Endodermal cell (in vitro differentiated cells): ENCODE measurements around the gene ATP2A2. TPM values are rescaled to one million over a fixed set of nuclear protein-coding genes. Genes with fewer than 3 reads are reported as not detected.

Source experiments
- DNase-seq: peaks from one replicate; pipeline ENCODE4 v3.0.0-alpha.2; 2017
- H3K27ac ChIP-seq: 2 replicates; pipeline ENCODE4 v1.5.1; 2013; ENCODE audit warnings: mild to moderate bottlenecking, low read depth, low read length, moderate library complexity
- H3K27me3 ChIP-seq: 2 replicates; pipeline ENCODE4 v1.6.1; 2013; ENCODE audit warnings: mild to moderate bottlenecking, low read length, moderate library complexity; ENCODE audit not compliant: insufficient read depth, control insufficient read depth, poor library complexity, severe bottlenecking
- H3K36me3 ChIP-seq: 2 replicates; pipeline ENCODE4 v1.7.0; 2013; ENCODE audit warnings: mild to moderate bottlenecking, low read length, moderate library complexity; ENCODE audit not compliant: control insufficient read depth, insufficient read depth
- H3K4me1 ChIP-seq: one replicate; pipeline ENCODE4 v1.7.0; 2013; ENCODE audit warnings: low read length; ENCODE audit not compliant: control insufficient read depth, insufficient read depth
- H3K4me3 ChIP-seq: 2 replicates; pipeline ENCODE4 v1.5.1; 2013; ENCODE audit warnings: mild to moderate bottlenecking, low read length, moderate library complexity
- H3K9ac ChIP-seq: 2 replicates; pipeline ENCODE4 v1.6.1; 2013; ENCODE audit warnings: mild to moderate bottlenecking, low read length, moderate library complexity; ENCODE audit not compliant: poor library complexity, severe bottlenecking; ENCODE audit errors: extremely low read depth
- H3K9me3 ChIP-seq: 2 replicates; pipeline ENCODE4 v1.6.1; 2013; ENCODE audit warnings: mild to moderate bottlenecking, low read length, moderate library complexity; ENCODE audit not compliant: control insufficient read depth
- H3K27ac Mint-ChIP-seq: 2 replicates; pipeline ENCODE4 v1.8.0; 2020; ENCODE audit warnings: mixed read lengths
- H3K27me3 Mint-ChIP-seq: 2 replicates; pipeline ENCODE4 v1.8.0; 2021; ENCODE audit warnings: mild to moderate bottlenecking, mixed read lengths; ENCODE audit not compliant: insufficient read depth
- H3K36me3 Mint-ChIP-seq: 2 replicates; pipeline ENCODE4 v1.8.0; 2020; ENCODE audit warnings: low read depth, mixed read lengths
- H3K4me1 Mint-ChIP-seq: 2 replicates; pipeline ENCODE4 v1.8.0; 2020; ENCODE audit warnings: mixed read lengths
- H3K4me3 Mint-ChIP-seq: 2 replicates; pipeline ENCODE4 v1.8.0; 2020; ENCODE audit warnings: mild to moderate bottlenecking, moderate library complexity, mixed read lengths
- H3K9me3 Mint-ChIP-seq: 2 replicates; pipeline ENCODE4 v1.8.0; 2020; ENCODE audit warnings: mild to moderate bottlenecking, mixed read lengths
- WGBS, 2 experiments: methylation state at CpG; one replicate each; pipeline versions ENCODE4 v1.1.5 to v1.1.7; 2013; ENCODE audit warnings: missing lambda C conversion rate in 2 of 2, mixed read lengths in 1 of 2; ENCODE audit not compliant: insufficient coverage in 1 of 2, insufficient read length in 1 of 2; 5-methylcytosine and 5-hydroxymethylcytosine counted together
- total RNA-seq, 2 donors: library from RNA; stranded (reverse); fragmentation: NEBNext Ultra II Directional in 1 of 2; extraction: Animal tissue kit (Norgen Biotek cat#: 25700) in 1 of 2; gene quantifications; 2 replicates in 1 of 2; 3 replicates in 1 of 2; pipeline ENCODE4 v1.2.1, GENCODE V29; 2021
- TF ChIP-seq, protein P1 (sequence below): fragments of 200-600 bp; sonication (generic); conservative IDR thresholded peaks from 2 replicates; pipeline ENCODE4 v1.5.0; 2021; ENCODE audit warnings: antibody characterized with exemption, mild to moderate bottlenecking

Gene ATP2A2
- total RNA-seq, 2 donors from 2014 or later: 151 to 235 TPM

DNA sequence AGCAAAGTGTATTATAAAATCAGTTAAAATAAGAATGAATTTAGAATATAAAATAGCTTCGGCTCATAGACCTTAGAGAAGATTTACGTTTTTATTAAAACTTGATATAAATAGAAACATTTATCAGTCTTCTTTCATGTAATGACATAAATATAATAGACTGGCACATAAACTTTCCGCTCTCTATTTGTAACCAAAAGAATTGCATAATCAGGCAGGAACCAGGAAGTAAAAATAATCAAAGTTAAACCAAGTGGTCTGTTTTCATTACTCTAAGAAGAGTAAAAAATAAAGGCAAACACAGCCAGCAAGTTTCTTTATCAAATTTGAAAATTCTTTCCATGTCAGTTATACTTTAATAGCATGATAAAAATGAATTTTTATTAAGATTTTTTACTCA is 46.3 kb upstream of the ATP2A2 start:
- Histone ChIP-seq H3K4me3 (no peak overlapping the region), H3K36me3 (no peaks in the 10 kb centered on the region), H3K4me1 (peaks cover 6% of the 10 kb centered on the region), H3K9ac (no peak overlapping the region), H3K27me3 (no peaks in the 10 kb centered on the region), H3K9me3 (no peaks in the 10 kb centered on the region), H3K27ac (no peak overlapping the region)
- no peaks in the 10 kb centered on the region for H3K4me1 Mint-ChIP-seq
- H3K27ac Mint-ChIP-seq: no peak overlapping the region
- H3K27me3 Mint-ChIP-seq: no peaks in the 10 kb centered on the region
- no peak for DNase-seq
- H3K9me3 Mint-ChIP-seq: no peaks in the 10 kb centered on the region
- TF ChIP-seq, protein P1, sequence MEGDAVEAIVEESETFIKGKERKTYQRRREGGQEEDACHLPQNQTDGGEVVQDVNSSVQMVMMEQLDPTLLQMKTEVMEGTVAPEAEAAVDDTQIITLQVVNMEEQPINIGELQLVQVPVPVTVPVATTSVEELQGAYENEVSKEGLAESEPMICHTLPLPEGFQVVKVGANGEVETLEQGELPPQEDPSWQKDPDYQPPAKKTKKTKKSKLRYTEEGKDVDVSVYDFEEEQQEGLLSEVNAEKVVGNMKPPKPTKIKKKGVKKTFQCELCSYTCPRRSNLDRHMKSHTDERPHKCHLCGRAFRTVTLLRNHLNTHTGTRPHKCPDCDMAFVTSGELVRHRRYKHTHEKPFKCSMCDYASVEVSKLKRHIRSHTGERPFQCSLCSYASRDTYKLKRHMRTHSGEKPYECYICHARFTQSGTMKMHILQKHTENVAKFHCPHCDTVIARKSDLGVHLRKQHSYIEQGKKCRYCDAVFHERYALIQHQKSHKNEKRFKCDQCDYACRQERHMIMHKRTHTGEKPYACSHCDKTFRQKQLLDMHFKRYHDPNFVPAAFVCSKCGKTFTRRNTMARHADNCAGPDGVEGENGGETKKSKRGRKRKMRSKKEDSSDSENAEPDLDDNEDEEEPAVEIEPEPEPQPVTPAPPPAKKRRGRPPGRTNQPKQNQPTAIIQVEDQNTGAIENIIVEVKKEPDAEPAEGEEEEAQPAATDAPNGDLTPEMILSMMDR: no peak
- no peak overlapping the region for H3K4me3 Mint-ChIP-seq
- no peaks in the 10 kb centered on the region for H3K36me3 Mint-ChIP-seq
- WGBS, 2 experiments: 78 to 100% methylated on average over 1 of the region's 3 CpGs

DNA sequence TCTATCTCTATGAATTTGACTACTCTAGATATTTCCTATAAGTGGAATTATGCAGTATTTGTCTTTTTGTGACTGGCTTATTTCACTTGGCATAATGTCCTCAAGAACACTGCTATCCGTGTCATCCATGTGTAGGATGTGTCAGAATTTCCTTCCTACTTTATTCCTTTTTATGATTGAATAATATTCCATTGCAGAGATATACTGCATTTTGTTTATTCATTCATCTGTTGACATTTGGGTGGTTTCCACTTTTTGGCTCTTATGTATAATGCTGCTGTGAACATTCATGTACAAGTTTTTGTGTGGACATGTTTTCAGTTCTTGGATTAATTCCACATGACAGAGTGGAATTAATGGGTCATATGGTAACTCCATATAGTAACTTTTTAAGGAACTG is 45.7 kb upstream of the ATP2A2 start:
- Histone ChIP-seq H3K4me1 (peaks cover 4% of the 10 kb centered on the region), H3K9ac (no peak overlapping the region), H3K36me3 (no peaks in the 10 kb centered on the region), H3K4me3 (no peak overlapping the region), H3K9me3 (no peaks in the 10 kb centered on the region), H3K27ac (no peak overlapping the region), H3K27me3 (no peaks in the 10 kb centered on the region)
- no peaks in the 10 kb centered on the region for H3K27me3 Mint-ChIP-seq
- no peak overlapping the region for H3K27ac Mint-ChIP-seq
- H3K4me3 Mint-ChIP-seq: no peak overlapping the region
- H3K4me1 Mint-ChIP-seq: no peaks in the 10 kb centered on the region
- TF ChIP-seq, protein P1: no peak
- WGBS, 2 experiments: 100% methylated on average over 1 of the region's 1 CpG
- no peaks in the 10 kb centered on the region for H3K36me3 Mint-ChIP-seq
- DNase-seq: no peak
- H3K9me3 Mint-ChIP-seq: no peaks in the 10 kb centered on the region

DNA sequence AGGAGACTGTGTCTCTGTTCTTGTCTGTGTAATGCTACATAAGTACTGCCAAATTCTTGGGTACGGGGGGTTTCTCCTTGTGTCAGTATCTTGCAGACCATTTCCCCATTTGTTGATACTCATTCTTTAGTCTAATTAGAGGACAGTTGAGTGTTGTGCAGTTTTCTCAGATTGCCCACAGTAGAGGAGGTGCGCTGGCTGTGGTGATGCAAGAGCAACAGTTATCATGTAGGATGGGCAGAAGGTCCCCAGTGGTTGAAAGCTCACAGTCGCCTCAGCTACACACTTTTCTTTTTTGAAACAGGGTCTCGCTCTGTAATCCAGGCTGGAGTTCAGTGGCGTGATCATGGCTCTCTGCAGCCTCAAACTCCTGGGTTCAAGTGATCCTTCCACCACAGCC is 37.8 kb upstream of the ATP2A2 start:
- Histone ChIP-seq H3K4me1 (peaks cover 12% of the 10 kb centered on the region), H3K36me3 (peaks cover 11% of the 10 kb centered on the region), H3K27ac (peak overlapping the region; percentile 29), H3K9me3 (peaks cover 9% of the 10 kb centered on the region), H3K27me3 (no peaks in the 10 kb centered on the region), H3K4me3 (no peak overlapping the region), H3K9ac (no peak overlapping the region)
- peaks cover 3% of the 10 kb centered on the region for H3K9me3 Mint-ChIP-seq
- H3K36me3 Mint-ChIP-seq: peaks cover 5% of the 10 kb centered on the region
- no peak overlapping the region for H3K4me3 Mint-ChIP-seq
- no peaks in the 10 kb centered on the region for H3K27me3 Mint-ChIP-seq
- WGBS, 2 experiments: 93 to 95% methylated on average over 4 to 5 of the region's 5 CpGs
- TF ChIP-seq, protein P1: no peak
- no peak overlapping the region for H3K27ac Mint-ChIP-seq
- no peak for DNase-seq
- peaks cover 31% of the 10 kb centered on the region for H3K4me1 Mint-ChIP-seq
